Measurements from ENCODE around the gene FARP2. TPM values are rescaled to one million over a fixed set of nuclear protein-coding genes. Genes with fewer than 3 reads are reported as not detected.

Gene FARP2
- total RNA-seq, 1 experiment from 2014 or later, result 49.3 TPM

DNA sequence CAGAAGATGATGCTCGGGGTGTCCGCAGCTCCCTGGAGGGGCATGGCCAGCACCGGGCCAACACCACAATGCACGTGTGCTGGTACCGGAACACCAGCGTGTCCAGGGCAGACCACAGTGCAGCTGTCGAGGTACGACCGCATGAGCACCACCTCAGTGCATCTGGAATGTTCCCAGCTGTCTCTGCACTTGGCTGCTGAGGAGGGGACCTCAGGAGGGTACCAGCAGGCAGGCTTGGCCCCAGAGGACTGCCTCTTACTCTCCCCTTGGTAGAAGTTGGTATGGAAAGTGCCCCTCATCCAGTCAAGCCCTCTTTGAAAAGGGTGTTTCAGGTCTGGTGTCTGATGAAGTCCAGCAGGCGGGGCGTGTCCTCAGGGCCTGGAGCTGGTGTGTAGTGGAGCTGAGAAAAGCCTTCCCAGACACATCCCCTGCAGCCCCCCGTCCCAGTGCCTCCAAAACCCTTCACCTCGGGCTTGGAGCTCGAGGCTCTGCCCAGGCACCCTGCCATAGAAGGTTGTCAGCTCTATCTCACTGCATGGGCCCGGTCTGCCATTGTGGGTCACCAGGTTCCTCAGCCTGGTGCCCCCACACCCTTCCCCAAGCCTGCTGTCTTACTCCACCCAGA, 135.6 kb downstream of the FARP2 start:
- BruUV-seq (replicated peaks), result no TSS peak
- Histone ChIP-seq H3K4me3 (replicated peaks in 1 of 2; ENCODE audit: low read depth in 1 of 2, low read length in 2 of 2) (no peak overlapping the region), H3K4me2 (ENCODE audit: low read length) (no peak overlapping the region), H3K9me2 (ENCODE audit: insufficient read depth) (no peaks in the 10 kb centered on the region), H3K27me3 (ENCODE audit: insufficient read depth, low read length) (no peaks in the 10 kb centered on the region), H3K36me3 (ENCODE audit: control insufficient read depth in 1 of 2, insufficient read depth in 2 of 2, low read length in 2 of 2) (peaks cover 11 to 20% of the 10 kb centered on the region in 2 experiments), H3K9me3 (ENCODE audit: control insufficient read depth in 1 of 2, insufficient read depth in 1 of 2, low read depth in 1 of 2, low read length in 2 of 2) (no peaks in the 10 kb centered on the region), H3K4me1 (ENCODE audit: control insufficient read depth in 1 of 2, insufficient read depth in 2 of 2, low read length in 2 of 2) (no peaks in the 10 kb centered on the region), H3K79me2 (ENCODE audit: insufficient read depth, low read length) (no peaks in the 10 kb centered on the region), H4K20me1 (ENCODE audit: insufficient read depth) (no peaks in the 10 kb centered on the region), H2AFZ (ENCODE audit: low read depth, low read length, poor library complexity, severe bottlenecking) (no peak overlapping the region), H3K27ac (ENCODE audit: low read depth, low read length) (no peak overlapping the region), H3K9ac (ENCODE audit: low read length) (no peak overlapping the region)
- RAD21 ChIA-PET (ENCODE audit: low non-redundant PET in 1 of 2, low total read pairs in 2 of 2, uncharacterized antibody in 2 of 2, unreplicated experiment in 2 of 2), result no interaction called here
- TF ChIP-seq, protein P1, sequence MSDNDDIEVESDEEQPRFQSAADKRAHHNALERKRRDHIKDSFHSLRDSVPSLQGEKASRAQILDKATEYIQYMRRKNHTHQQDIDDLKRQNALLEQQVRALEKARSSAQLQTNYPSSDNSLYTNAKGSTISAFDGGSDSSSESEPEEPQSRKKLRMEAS (IDR thresholded peaks at IDR 0.05), result no peak
- TF ChIP-seq ZNF274 (IDR thresholded peaks at IDR 0.05; ENCODE audit: low read depth, low read length), result no peak
- TF ChIP-seq POLR2A (IDR thresholded peaks at IDR 0.05; ENCODE audit: borderline replicate concordance, extremely low read depth, insufficient read depth, insufficient read length), result no peak
- no peak for TF ChIP-seq SP1 (IDR thresholded peaks at IDR 0.05; ENCODE audit: low read depth)
- TF ChIP-seq SIN3A (IDR thresholded peaks at IDR 0.05; ENCODE audit: low read depth), result no peak
- TF ChIP-seq JUND (IDR thresholded peaks at IDR 0.05), result no peak
- TF ChIP-seq TCF7L2 (IDR thresholded peaks at IDR 0.05; ENCODE audit: borderline replicate concordance, extremely low read depth, insufficient read depth, insufficient read length), result no peak
- no peak for TF ChIP-seq POLR2AphosphoS5 (IDR thresholded peaks at IDR 0.05; ENCODE audit: low read depth, low read length)
- no peak for TF ChIP-seq SRF (IDR thresholded peaks at IDR 0.05; ENCODE audit: low read depth)
- no peak for TF ChIP-seq CEBPB (IDR thresholded peaks at IDR 0.05; ENCODE audit: low read depth)
- TF ChIP-seq, protein P2, sequence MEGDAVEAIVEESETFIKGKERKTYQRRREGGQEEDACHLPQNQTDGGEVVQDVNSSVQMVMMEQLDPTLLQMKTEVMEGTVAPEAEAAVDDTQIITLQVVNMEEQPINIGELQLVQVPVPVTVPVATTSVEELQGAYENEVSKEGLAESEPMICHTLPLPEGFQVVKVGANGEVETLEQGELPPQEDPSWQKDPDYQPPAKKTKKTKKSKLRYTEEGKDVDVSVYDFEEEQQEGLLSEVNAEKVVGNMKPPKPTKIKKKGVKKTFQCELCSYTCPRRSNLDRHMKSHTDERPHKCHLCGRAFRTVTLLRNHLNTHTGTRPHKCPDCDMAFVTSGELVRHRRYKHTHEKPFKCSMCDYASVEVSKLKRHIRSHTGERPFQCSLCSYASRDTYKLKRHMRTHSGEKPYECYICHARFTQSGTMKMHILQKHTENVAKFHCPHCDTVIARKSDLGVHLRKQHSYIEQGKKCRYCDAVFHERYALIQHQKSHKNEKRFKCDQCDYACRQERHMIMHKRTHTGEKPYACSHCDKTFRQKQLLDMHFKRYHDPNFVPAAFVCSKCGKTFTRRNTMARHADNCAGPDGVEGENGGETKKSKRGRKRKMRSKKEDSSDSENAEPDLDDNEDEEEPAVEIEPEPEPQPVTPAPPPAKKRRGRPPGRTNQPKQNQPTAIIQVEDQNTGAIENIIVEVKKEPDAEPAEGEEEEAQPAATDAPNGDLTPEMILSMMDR (IDR thresholded peaks at IDR 0.05 in 2 of 3, conservative IDR thresholded peaks at IDR 0.05 in 1 of 3; ENCODE audit: borderline replicate concordance in 1 of 3, insufficient read depth in 1 of 3, low read depth in 2 of 3, low read length in 2 of 3), result no peak
- TF ChIP-seq EGR1 (IDR thresholded peaks at IDR 0.05; ENCODE audit: low read depth), result no peak
- TF ChIP-seq, protein P3, sequence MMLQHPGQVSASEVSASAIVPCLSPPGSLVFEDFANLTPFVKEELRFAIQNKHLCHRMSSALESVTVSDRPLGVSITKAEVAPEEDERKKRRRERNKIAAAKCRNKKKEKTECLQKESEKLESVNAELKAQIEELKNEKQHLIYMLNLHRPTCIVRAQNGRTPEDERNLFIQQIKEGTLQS (IDR thresholded peaks at IDR 0.05), result no peak
- TF ChIP-seq YY1 (IDR thresholded peaks at IDR 0.05; ENCODE audit: extremely low read depth, insufficient replicate concordance, low read depth, low read length), result no peak
- TF ChIP-seq, protein P4, sequence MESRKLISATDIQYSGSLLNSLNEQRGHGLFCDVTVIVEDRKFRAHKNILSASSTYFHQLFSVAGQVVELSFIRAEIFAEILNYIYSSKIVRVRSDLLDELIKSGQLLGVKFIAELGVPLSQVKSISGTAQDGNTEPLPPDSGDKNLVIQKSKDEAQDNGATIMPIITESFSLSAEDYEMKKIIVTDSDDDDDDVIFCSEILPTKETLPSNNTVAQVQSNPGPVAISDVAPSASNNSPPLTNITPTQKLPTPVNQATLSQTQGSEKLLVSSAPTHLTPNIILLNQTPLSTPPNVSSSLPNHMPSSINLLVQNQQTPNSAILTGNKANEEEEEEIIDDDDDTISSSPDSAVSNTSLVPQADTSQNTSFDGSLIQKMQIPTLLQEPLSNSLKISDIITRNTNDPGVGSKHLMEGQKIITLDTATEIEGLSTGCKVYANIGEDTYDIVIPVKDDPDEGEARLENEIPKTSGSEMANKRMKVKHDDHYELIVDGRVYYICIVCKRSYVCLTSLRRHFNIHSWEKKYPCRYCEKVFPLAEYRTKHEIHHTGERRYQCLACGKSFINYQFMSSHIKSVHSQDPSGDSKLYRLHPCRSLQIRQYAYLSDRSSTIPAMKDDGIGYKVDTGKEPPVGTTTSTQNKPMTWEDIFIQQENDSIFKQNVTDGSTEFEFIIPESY (IDR thresholded peaks at IDR 0.05; ENCODE audit: extremely low read depth, insufficient replicate concordance, low read length), result no peak
- 0 out of 2 replicates have a peak, but pooled peaks have one; percentile 10 for ATAC-seq
- CTCF ChIA-PET, result interaction anchor here (0.6 kb wide), 1 partner anchor 386 kb away, joined by 3 read pairs; no protein-coding TSS in a partner anchor
- no peak for DNase-seq (ENCODE audit: low read depth, low spot score)
- POLR2A ChIA-PET, result no interaction called here
- intact Hi-C loops (cut with micrococcal nuclease), result no loop called here

All from HCT116 (cell line).